IMR-90 (cell line): ENCODE results near the gene NPRL2.

ENCODE experiments used
- CTCF ChIP-seq: conservative IDR thresholded peaks from 2 replicates; pipeline ENCODE4 v1.5.1; 2012; ENCODE audit warnings: mild to moderate bottlenecking, low read depth, low read length, improper control_type of control experiment
- MAFK ChIP-seq: IDR thresholded peaks from 2 replicates; pipeline ENCODE4 v1.6.1; 2012; ENCODE audit warnings: low read depth, low read length, improper control_type of control experiment
- MXI1 ChIP-seq: IDR thresholded peaks from 2 replicates; pipeline ENCODE4 v1.6.1; 2012; ENCODE audit warnings: low read depth, mild to moderate bottlenecking, low read length, moderate library complexity, borderline replicate concordance
- POLR2A ChIP-seq: IDR thresholded peaks from 2 replicates; pipeline ENCODE4 v1.6.1; 2012; ENCODE audit warnings: mild to moderate bottlenecking, low read depth, low read length
- RAD21 ChIP-seq: IDR thresholded peaks from 2 replicates; pipeline ENCODE4 v1.6.1; 2012; ENCODE audit warnings: low read length, improper control_type of control experiment
- USF2 ChIP-seq: fragments of 150-350 bp; IDR thresholded peaks from 2 replicates; pipeline ENCODE4 v1.6.1; 2017; ENCODE audit warnings: mild to moderate bottlenecking, antibody characterized with exemption, low read length, low read depth

GRCh38 chr3:50352781-50353180 lies 2.2 kb upstream of the NPRL2 start:
- TF ChIP-seq MXI1 (no peak), POLR2A (no peak), USF2 (no peak), CTCF (peak; percentile 31; the same call in 1 of the 2 replicates), MAFK (no peak), RAD21 (peak; percentile 16; the same call in 1 of the 2 replicates)
